Aorta (tissue), 5 donors: ENCODE data around the gene FXN. TPM values are rescaled to one million over a fixed set of nuclear protein-coding genes. Genes with fewer than 3 reads are reported as not detected.

ENCODE experiments used
- ATAC-seq: fragments of 200-7000 bp; cut with Tn5 transposase; one replicate; pipeline ENCODE4 v1.9.1; 2022; ENCODE audit warnings: moderate library complexity; ENCODE audit not compliant: low FRiP score
- DNase-seq, 2 donors: peaks; one replicate each; pipeline ENCODE4 v3.0.0-alpha.2; 2020
- H3K27ac ChIP-seq, 2 donors: one replicate each; pipeline ENCODE4 v1.5.1; 2013; ENCODE audit warnings: low read length in 2 of 2, mild to moderate bottlenecking in 2 of 2, moderate library complexity in 2 of 2, control low read depth in 1 of 2, inconsistent platforms in 1 of 2, low read depth in 1 of 2
- H3K27me3 ChIP-seq, 2 donors: one replicate each; pipeline ENCODE4 v1.6.1; 2013; ENCODE audit warnings: control low read depth in 1 of 2, low read length in 1 of 2, mild to moderate bottlenecking in 1 of 2, moderate library complexity in 1 of 2; ENCODE audit not compliant: insufficient read depth in 2 of 2, control insufficient read depth in 1 of 2
- H3K36me3 ChIP-seq, 2 donors: one replicate each; pipeline ENCODE4 v1.6.1; 2013; ENCODE audit warnings: control low read depth in 1 of 2, low read length in 1 of 2, mild to moderate bottlenecking in 1 of 2; ENCODE audit not compliant: insufficient read depth in 2 of 2, control insufficient read depth in 1 of 2
- H3K4me1 ChIP-seq, 2 donors: one replicate each; pipeline ENCODE4 v1.6.1; 2013; ENCODE audit warnings: low read length in 2 of 2, control low read depth in 1 of 2, mild to moderate bottlenecking in 1 of 2, moderate library complexity in 1 of 2; ENCODE audit not compliant: insufficient read depth in 2 of 2, control insufficient read depth in 1 of 2
- H3K4me3 ChIP-seq, 2 donors: one replicate each; pipeline ENCODE4 v1.5.1; 2013; ENCODE audit warnings: low read length in 2 of 2, control low read depth in 1 of 2, mild to moderate bottlenecking in 1 of 2
- H3K9me3 ChIP-seq: one replicate; pipeline ENCODE4 v1.6.1; 2013; ENCODE audit warnings: mild to moderate bottlenecking, low read length; ENCODE audit not compliant: control insufficient read depth
- WGBS, 2 donors: extraction: QIAGEN DNeasy Blood & Tissue Kit; methylation state at CpG; one replicate each; pipeline ENCODE4 v1.1.7; 2013; 5-methylcytosine and 5-hydroxymethylcytosine counted together
- intact Hi-C, 2 donors: fragments of 100-400 bp; cut with DNase I; formaldehyde crosslinking; loops; one replicate each; pipeline versions ENCODE4 v1.14.2 to v1.15.0; 2022
- polyA plus RNA-seq, 2 donors: library from polyadenylated mRNA; stranded (reverse); fragments of 200-250 nt; gene quantifications; one replicate each; pipeline ENCODE4 v1.2.3, GENCODE V29; 2013
- total RNA-seq, 2 donors: library from RNA; stranded (reverse); fragmentation: NEBNext Ultra II Directional; extraction: Animal tissue kit (Norgen Biotek cat#: 25700); gene quantifications; one replicate each; pipeline ENCODE4 v1.2.1, GENCODE V29; 2021
- donor health status: healthy with polysubstance abuse.
- donor health status: Bipolar disorder and iron deficiency.
- donor health status: DM: no; HTN: no; CAD: no.
- donor health status: DM: no; HTN: no; CAD: no.
- donor health status: DM: yes; HTN: yes; CAD: no.

FXN gene
- total and polyA plus RNA-seq, 4 donors: 2.8 to 7.8 (median 7.2) TPM

GRCh38 chr9:68999393-69000105 lies 36.0 kb upstream of the FXN start:
- intact Hi-C loops: loop anchor here in 1 of 2 donors (2.0 kb wide), 1 partner anchor 415 kb away; no protein-coding TSS in a partner anchor
- DNase-seq (peak in 1 of 2 donors; percentile 56), ATAC-seq (peak; percentile 85)
- Histone ChIP-seq H3K9me3 (no peaks in the 10 kb centered on the region), H3K36me3 (peaks cover 0 to 2% of the 10 kb centered on the region in 2 donors), H3K4me1 (no peaks in the 10 kb centered on the region), H3K4me3 (no peak overlapping the region), H3K27me3 (no peaks in the 10 kb centered on the region), H3K27ac (no peak overlapping the region)
- WGBS, 2 donors: 40 to 42% methylated on average over 10 of the region's 10 CpGs

GRCh38 chr9:69001921-69002320 lies 33.6 kb upstream of the FXN start:
- intact Hi-C loops: no loop called here

GRCh38 chr9:69003051-69003450 lies 32.5 kb upstream of the FXN start:
- no peak overlapping the region for H3K27ac ChIP-seq
- ATAC-seq (no peak), DNase-seq (no peak)
- H3K27me3 ChIP-seq: no peaks in the 10 kb centered on the region
- no peaks in the 10 kb centered on the region for H3K4me1 ChIP-seq
- 83% methylated on average over 8 of the region's 8 CpGs for WGBS, 2 donors
- H3K9me3 ChIP-seq: no peaks in the 10 kb centered on the region
- peaks cover 0 to 2% of the 10 kb centered on the region in 2 donors for H3K36me3 ChIP-seq
- intact Hi-C loops: no loop called here
- H3K4me3 ChIP-seq: no peak overlapping the region

More at GRCh38 chr9:69001921-69002320, 33.6 kb upstream of the FXN start:
- ATAC-seq (no peak), DNase-seq (no peak)
- peaks cover 0 to 2% of the 10 kb centered on the region in 2 donors for H3K36me3 ChIP-seq
- H3K4me3 ChIP-seq: no peak overlapping the region
- 72% methylated on average over 8 of the region's 8 CpGs for WGBS, 2 donors
- H3K4me1 ChIP-seq: no peaks in the 10 kb centered on the region
- no peaks in the 10 kb centered on the region for H3K9me3 ChIP-seq
- no peak overlapping the region for H3K27ac ChIP-seq
- H3K27me3 ChIP-seq: no peaks in the 10 kb centered on the region

DNA sequence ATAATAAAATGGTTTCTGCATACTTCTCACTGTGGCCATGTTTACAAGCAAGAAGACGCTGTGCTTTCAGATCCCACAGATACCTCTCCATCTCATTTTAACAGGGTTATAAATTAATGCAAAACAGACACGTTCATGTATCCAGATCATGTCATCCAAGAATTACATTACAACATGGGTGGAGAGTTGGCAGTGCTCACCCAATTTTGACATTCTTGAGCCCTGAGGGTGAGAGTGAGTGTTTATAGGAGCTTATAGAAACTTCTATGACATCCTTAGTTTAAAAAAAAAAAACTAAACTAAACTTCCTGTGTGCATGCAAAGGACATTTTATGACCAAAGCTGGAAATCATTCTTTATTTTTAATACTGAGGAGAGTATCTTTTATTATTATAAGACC lies 30.7 kb upstream of the FXN start:
- no peak for ATAC-seq
- no peaks in the 10 kb centered on the region for H3K27me3 ChIP-seq
- no peak overlapping the region for H3K4me3 ChIP-seq
- peaks cover 0 to 2% of the 10 kb centered on the region in 2 donors for H3K36me3 ChIP-seq
- 25 to 36% methylated on average over 2 of the region's 2 CpGs for WGBS, 2 donors
- intact Hi-C loops: no loop called here
- no peak overlapping the region for H3K27ac ChIP-seq
- no peaks in the 10 kb centered on the region for H3K9me3 ChIP-seq
- no peak for DNase-seq
- no peaks in the 10 kb centered on the region for H3K4me1 ChIP-seq

- H3K4me3 ChIP-seq: no peak overlapping the region
- no peak for DNase-seq
- H3K9me3 ChIP-seq: no peaks in the 10 kb centered on the region
- no peaks in the 10 kb centered on the region for H3K4me1 ChIP-seq
- no peaks in the 10 kb centered on the region for H3K36me3 ChIP-seq
- intact Hi-C loops: no loop called here
- 72 to 90% methylated on average over 1 of the region's 1 CpG for WGBS, 2 donors
- ATAC-seq: no peak
- H3K27me3 ChIP-seq: no peaks in the 10 kb centered on the region
- no peak overlapping the region for H3K27ac ChIP-seq
Measured at GRCh38 chr9:69009708-69010107, 25.8 kb upstream of the FXN start.

DNA sequence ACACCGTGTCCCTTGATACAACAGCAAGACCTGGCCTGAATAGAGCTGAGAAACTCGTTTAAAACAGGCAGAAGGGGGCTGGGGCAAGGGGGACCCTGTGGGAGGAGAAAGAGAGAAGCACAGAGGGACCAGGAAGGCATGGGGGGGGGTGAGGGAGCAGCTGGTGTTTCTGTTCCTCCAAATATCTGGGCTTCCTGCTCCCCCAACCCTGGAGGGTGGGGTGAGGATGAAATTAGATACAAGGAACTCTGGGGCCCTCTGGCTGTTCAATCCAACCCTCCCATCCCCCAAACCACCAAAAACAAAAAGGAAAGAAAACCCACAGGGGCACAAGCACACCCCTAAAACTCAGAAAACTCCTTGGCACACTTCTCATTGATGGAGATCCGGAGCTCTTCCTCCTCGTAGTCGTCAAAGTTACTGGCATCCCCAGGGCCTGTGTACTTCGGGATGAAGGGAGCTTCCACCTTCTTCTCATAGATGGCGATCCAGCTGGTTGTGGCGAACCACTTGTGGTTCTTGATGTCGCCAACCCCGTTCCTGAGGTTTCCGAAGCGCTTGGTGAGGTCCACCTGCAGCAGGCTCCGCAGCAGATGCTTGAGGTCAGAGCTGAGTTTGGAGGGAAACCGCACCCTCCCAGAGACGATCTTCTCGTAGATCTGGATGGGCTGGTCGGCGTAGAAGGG lies 22.7 kb upstream of the FXN start:
- H3K36me3 ChIP-seq: no peaks in the 10 kb centered on the region

GRCh38 chr9:69013382-69013727 lies 22.2 kb upstream of the FXN start:
- no peaks in the 10 kb centered on the region for H3K4me1 ChIP-seq
- no peak for DNase-seq
- no peak overlapping the region for H3K27ac ChIP-seq
- no peaks in the 10 kb centered on the region for H3K9me3 ChIP-seq
- WGBS, 2 donors: 98% methylated on average over 26 of the region's 26 CpGs
- intact Hi-C loops: no loop called here
- no peak for ATAC-seq
- H3K36me3 ChIP-seq: no peaks in the 10 kb centered on the region
- H3K4me3 ChIP-seq: no peak overlapping the region
- no peaks in the 10 kb centered on the region for H3K27me3 ChIP-seq

More for the DNA sequence above, 22.7 kb upstream of the FXN start:
- H3K4me3 ChIP-seq: no peak overlapping the region
- no peaks in the 10 kb centered on the region for H3K27me3 ChIP-seq
- WGBS, 2 donors: 89% methylated on average over 18 of the region's 18 CpGs
- no peak for DNase-seq
- no peaks in the 10 kb centered on the region for H3K4me1 ChIP-seq
- no peaks in the 10 kb centered on the region for H3K9me3 ChIP-seq
- intact Hi-C loops: no loop called here
- ATAC-seq: peak; percentile 15
- H3K27ac ChIP-seq: no peak overlapping the region

GRCh38 chr9:69014013-69014412 lies 21.5 kb upstream of the FXN start, which contains the start of gene PRKACG:
Gene PRKACG (minus strand): TSS chr9:69014113. CDS start chr9:69014092, 21 bp downstream.
- no peaks in the 10 kb centered on the region for H3K4me1 ChIP-seq
- no peak for ATAC-seq
- H3K4me3 ChIP-seq: no peak within 1 kb of the TSS
- H3K27ac ChIP-seq: no peak within 1 kb of the TSS
- H3K27me3 ChIP-seq: no peaks in the 10 kb centered on the region
- H3K36me3 ChIP-seq: no peaks in the 10 kb centered on the region
- no peak for DNase-seq
- intact Hi-C loops: no loop called here
- 96 to 98% methylated on average over 28 to 29 of the region's 29 CpGs for WGBS, 2 donors
- H3K9me3 ChIP-seq: no peaks in the 10 kb centered on the region
